Stimulated activated CD4-positive, alpha-beta T cell treated with anti-CD3 and anti-CD28 coated beads, Interleukin-2, amount 100 ng/mL, for 24 hours (primary cell): ENCODE data around the gene COX6B2.

Experiments used
- DNase-seq, 2 donors: peaks; one replicate each; pipeline ENCODE4 v3.0.0-alpha.2; 2020

Gene COX6B2

GRCh38 chr19:55383279-55384130, 29.0 kb upstream of the COX6B2 start:
- peak; percentile 60 to 62 for DNase-seq

GRCh38 chr19:55382522-55383054, 28.1 kb upstream of the COX6B2 start:
- no peak for DNase-seq

- DNase-seq, result no peak
Observed at GRCh38 chr19:55382013-55382412, 27.5 kb upstream of the COX6B2 start.

GRCh38 chr19:55379174-55379573, 24.7 kb upstream of the COX6B2 start:
- no peak for DNase-seq

- DNase-seq, result no peak
Observed at GRCh38 chr19:55377356-55378131, 23.0 kb upstream of the COX6B2 start.

GRCh38 chr19:55376241-55376933, 21.9 kb upstream of the COX6B2 start, which contains the start of gene TMEM190:
Gene TMEM190, plus strand, starts transcription at chr19:55376826. Its CDS starts 28 bp downstream, at chr19:55376854.
- no peak for DNase-seq

- no peak for DNase-seq
Observed at GRCh38 chr19:55373993-55374757, 19.7 kb upstream of the COX6B2 start.

- DNase-seq, result no peak
Observed at GRCh38 chr19:55373306-55373992, 18.9 kb upstream of the COX6B2 start.

GRCh38 chr19:55372316-55373081, 18.0 kb upstream of the COX6B2 start:
- no peak for DNase-seq

- DNase-seq, result no peak
Observed at GRCh38 chr19:55370305-55370988, 15.9 kb upstream of the COX6B2 start, which contains the start of gene IL11. Gene IL11, minus strand, starts transcription at chr19:55370463. Its CDS starts 153 bp downstream, at chr19:55370310.

- peak in 1 of 2 donors; percentile 49 for DNase-seq
Observed at GRCh38 chr19:55369653-55370304, 15.3 kb upstream of the COX6B2 start.

GRCh38 chr19:55368701-55369563, 14.4 kb upstream of the COX6B2 start:
- peak in 1 of 2 donors; percentile 44 for DNase-seq

- DNase-seq, result no peak
Observed at GRCh38 chr19:55368106-55368505, 13.6 kb upstream of the COX6B2 start.

GRCh38 chr19:55366790-55367189, 12.3 kb upstream of the COX6B2 start:
- DNase-seq, result no peak

- DNase-seq, result no peak
Observed at GRCh38 chr19:55365964-55366363, 11.4 kb upstream of the COX6B2 start.

- DNase-seq, result no peak
Observed at GRCh38 chr19:55365245-55365644, 10.7 kb upstream of the COX6B2 start.

- no peak for DNase-seq
Observed at GRCh38 chr19:55362990-55363716, 8.6 kb upstream of the COX6B2 start, which contains the start of gene GARIN5B. Gene GARIN5B, minus strand, starts transcription at chr19:55363260. Its CDS starts 194 bp downstream, at chr19:55363066.
